PC-9 (cell line): Measurements from ENCODE around the gene ZNF641. TPM values are rescaled to one million over a fixed set of nuclear protein-coding genes. Genes with fewer than 3 reads are reported as not detected.

ENCODE experiments used
- BruUV-seq: library from RNA; stranded (reverse); fragments of 400-500 nt; replicated peaks from 2 replicates; lab custom pipeline; 2021; lab: Mats Ljungman, UMichigan
- CTCF ChIA-PET: fragments of 300-600 bp; sonication (Branson Sonifier 250); formaldehyde crosslinking; loops from one replicate; lab custom pipeline; 2022; ENCODE audit warnings: antibody characterized with exemption; lab: Charles Lee
- POLR2A ChIA-PET: fragments of 300-600 bp; sonication (Branson Sonifier 250); formaldehyde crosslinking; loops from one replicate; lab custom pipeline; 2022; ENCODE audit warnings: antibody characterized with exemption; ENCODE audit not compliant: unreplicated experiment; lab: Charles Lee
- DNase-seq, 2 experiments: peaks; one replicate each; pipeline versions ENCODE4 v3.0.0 to v3.0.0-alpha.2; 2015 to 2022; ENCODE audit warnings: mixed read lengths in 1 of 2
- H2AFZ ChIP-seq: fragments of 200-600 bp; sonication (generic); 2 replicates; pipeline ENCODE4 v1.8.1; 2017; ENCODE audit warnings: antibody characterized with exemption
- H3F3A ChIP-seq: fragments of 200-600 bp; sonication (generic); 2 replicates; pipeline ENCODE4 v1.8.1; 2017; ENCODE audit warnings: antibody characterized with exemption, mild to moderate bottlenecking, low read depth; ENCODE audit not compliant: insufficient read depth
- H3K27ac ChIP-seq: fragments of 200-600 bp; sonication (generic); 2 replicates; pipeline ENCODE4 v1.6.1; 2016; ENCODE audit warnings: mixed run types
- H3K27me3 ChIP-seq: fragments of 200-600 bp; sonication (generic); 2 replicates; pipeline ENCODE4 v1.6.1; 2016; ENCODE audit warnings: low read depth, mixed run types; ENCODE audit not compliant: insufficient read depth
- H3K36me3 ChIP-seq: fragments of 200-600 bp; sonication (generic); 2 replicates; pipeline ENCODE4 v1.6.1; 2016; ENCODE audit warnings: low read depth, mixed run types
- H3K4me1 ChIP-seq: fragments of 200-600 bp; sonication (generic); replicated peaks from 2 replicates; pipeline ENCODE4 v1.6.1; 2016; ENCODE audit warnings: mixed run types; ENCODE audit not compliant: insufficient read depth
- H3K4me2 ChIP-seq: fragments of 200-600 bp; sonication (generic); 2 replicates; pipeline ENCODE4 v1.6.1; 2017; ENCODE audit warnings: mixed run types
- H3K4me3 ChIP-seq: fragments of 200-600 bp; sonication (generic); 2 replicates; pipeline ENCODE4 v1.6.1; 2016; ENCODE audit warnings: mixed run types
- H3K79me2 ChIP-seq: fragments of 200-600 bp; sonication (generic); 2 replicates; pipeline ENCODE4 v1.6.1; 2017; ENCODE audit warnings: low read depth, mixed run types
- H3K9me2 ChIP-seq: fragments of 200-600 bp; sonication (generic); 2 replicates; pipeline ENCODE4 v1.8.1; 2017; ENCODE audit warnings: mild to moderate bottlenecking; ENCODE audit not compliant: insufficient read depth
- H3K9me3 ChIP-seq: fragments of 200-600 bp; sonication (generic); 2 replicates; pipeline ENCODE4 v1.8.1; 2016; ENCODE audit warnings: low read depth; ENCODE audit not compliant: insufficient read depth
- H4K20me1 ChIP-seq: fragments of 200-600 bp; sonication (generic); 2 replicates; pipeline ENCODE4 v1.8.1; 2017; ENCODE audit not compliant: insufficient read depth
- CTCF ChIP-seq: fragments of 200-600 bp; sonication (generic); conservative IDR thresholded peaks from 2 replicates; pipeline ENCODE4 v1.6.1; 2017; ENCODE audit warnings: mixed run types, antibody characterized with exemption, mild to moderate bottlenecking, moderate library complexity
- EZH2 ChIP-seq: fragments of 200-600 bp; sonication (generic); IDR thresholded peaks from 2 replicates; pipeline ENCODE4 v1.8.0; 2017; ENCODE audit warnings: antibody characterized with exemption, low read depth
- intact Hi-C: fragments of 100-400 bp; cut with micrococcal nuclease; formaldehyde crosslinking; loops from one replicate; pipeline ENCODE4 v1.10.0; 2022; ENCODE audit not compliant: unreplicated experiment
- total RNA-seq: library from RNA; stranded (reverse); gene quantifications from 2 replicates; pipeline ENCODE4 v1.2.3, GENCODE V29; 2021

Gene ZNF641
- total RNA-seq, 1 experiment from 2014 or later = 1.4 TPM

- intact Hi-C loops = no loop called here
- no peaks in the 10 kb centered on the region for H3K4me1 ChIP-seq
- no peaks in the 10 kb centered on the region for H3K27me3 ChIP-seq
- no peaks in the 10 kb centered on the region; the same call in 1 of the 2 replicates for H3K9me2 ChIP-seq
- CTCF ChIA-PET = no interaction called here
- no peak overlapping the region for H2AFZ ChIP-seq
- POLR2A ChIA-PET = no interaction called here
- no peaks in the 10 kb centered on the region for H4K20me1 ChIP-seq
- no peak overlapping the region for H3K4me3 ChIP-seq
- no peak for DNase-seq
- no peaks in the 10 kb centered on the region for H3K36me3 ChIP-seq
- BruUV-seq = no TSS peak
- no peaks in the 10 kb centered on the region; the same call in 1 of the 2 replicates for H3K9me3 ChIP-seq
- TF ChIP-seq EZH2 = no peak
- no peak for TF ChIP-seq CTCF
- no peak overlapping the region for H3K4me2 ChIP-seq
- H3K79me2 ChIP-seq = no peaks in the 10 kb centered on the region
- H3F3A ChIP-seq = no peaks in the 10 kb centered on the region
- no peak overlapping the region for H3K27ac ChIP-seq
Measured at GRCh38 chr12:48300774-48301173, 49.9 kb downstream of the ZNF641 start.

- peak in 1 of 2 experiments; percentile 45 for DNase-seq
- TF ChIP-seq CTCF (no peak), EZH2 (no peak)
- no peak overlapping the region for H3K4me3 ChIP-seq
- no peaks in the 10 kb centered on the region; the same call in 1 of the 2 replicates for H3K4me1 ChIP-seq
- intact Hi-C loops = no loop called here
- ChIA-PET CTCF (interaction anchor here (0.7 kb wide), 1 partner anchor 103 kb away, joined by 12 read pairs; no protein-coding TSS in a partner anchor), POLR2A (no interaction called here)
- H3F3A ChIP-seq = 0 out of 2 replicates have a peak, but pooled peaks cover 4% of the 10 kb centered on the region
- H3K27ac ChIP-seq = no peak overlapping the region
- BruUV-seq = no TSS peak
- no peaks in the 10 kb centered on the region for H3K27me3 ChIP-seq
- no peaks in the 10 kb centered on the region for H3K79me2 ChIP-seq
- H3K4me2 ChIP-seq = no peak overlapping the region
- no peaks in the 10 kb centered on the region for H4K20me1 ChIP-seq
- no peak overlapping the region for H2AFZ ChIP-seq
- H3K9me2 ChIP-seq = no peaks in the 10 kb centered on the region; the same call in 1 of the 2 replicates
- H3K36me3 ChIP-seq = no peaks in the 10 kb centered on the region
- no peaks in the 10 kb centered on the region; the same call in 1 of the 2 replicates for H3K9me3 ChIP-seq
Measured at GRCh38 chr12:48296586-48297282, 54.0 kb downstream of the ZNF641 start.

- no peaks in the 10 kb centered on the region for H3K27me3 ChIP-seq
- H2AFZ ChIP-seq = no peak overlapping the region
- no peaks in the 10 kb centered on the region for H4K20me1 ChIP-seq
- intact Hi-C loops = no loop called here
- no peaks in the 10 kb centered on the region for H3K9me2 ChIP-seq
- peak overlapping the region; percentile 10; the same call in 1 of the 2 replicates for H3K4me3 ChIP-seq
- POLR2A ChIA-PET = interaction anchor here (0.8 kb wide), 1 partner anchor 16 kb away, joined by 11 read pairs; no protein-coding TSS in a partner anchor
- H3F3A ChIP-seq = 0 out of 2 replicates have a peak, but pooled peaks cover 9% of the 10 kb centered on the region
- no TSS peak for BruUV-seq
- H3K79me2 ChIP-seq = no peaks in the 10 kb centered on the region
- H3K9me3 ChIP-seq = no peaks in the 10 kb centered on the region
- peaks cover 6% of the 10 kb centered on the region for H3K4me1 ChIP-seq
- no peak for TF ChIP-seq CTCF
- no peak for TF ChIP-seq EZH2
- H3K36me3 ChIP-seq = no peaks in the 10 kb centered on the region
- H3K4me2 ChIP-seq = peak overlapping the region; percentile 45
- CTCF ChIA-PET = no interaction called here
- DNase-seq = no peak
- peak overlapping the region; percentile 38 for H3K27ac ChIP-seq
Measured at GRCh38 chr12:48292040-48292439, 58.7 kb downstream of the ZNF641 start.
